OCI-LY3 (cell line): ENCODE data around the gene MROH8.

Experiments
- H2AFZ ChIP-seq: fragments of 200-600, 300-600 bp; shearing (Covaris generic); 2 replicates; pipeline ENCODE4 v1.6.0; 2014; ENCODE audit warnings: antibody characterized with exemption, low read depth, low read length
- H3K27ac ChIP-seq: fragments of 200-600, 300-600 bp; sonication (generic); 2 replicates; pipeline ENCODE4 v1.5.1; 2014; ENCODE audit warnings: mild to moderate bottlenecking, low read length, moderate library complexity, mixed read lengths
- H3K27me3 ChIP-seq: fragments of 200-600, 300-600 bp; sonication (generic); 2 replicates; pipeline ENCODE4 v1.6.1; 2014; ENCODE audit warnings: low read depth, low read length, mixed read lengths
- H3K36me3 ChIP-seq: fragments of 200-600, 300-600 bp; sonication (generic); replicated peaks from 2 replicates; pipeline ENCODE3; 2014; ENCODE audit warnings: low read depth, low read length, mixed read lengths
- H3K4me1 ChIP-seq: fragments of 300-600, 200-600 bp; sonication (generic); 2 replicates; pipeline ENCODE4 v1.6.1; 2014; ENCODE audit warnings: low read length, mixed read lengths
- H3K4me2 ChIP-seq: fragments of 200-600, 300-600 bp; sonication (generic); 2 replicates; pipeline ENCODE4 v1.6.1; 2014; ENCODE audit warnings: low read length, mixed read lengths
- H3K4me3 ChIP-seq: fragments of 300-600, 200-600 bp; sonication (generic); 2 replicates; pipeline ENCODE4 v1.5.1; 2014; ENCODE audit warnings: antibody characterized with exemption, mild to moderate bottlenecking, low read length, moderate library complexity
- H3K79me2 ChIP-seq: fragments of 300-600, 200-600 bp; shearing (Covaris generic); 2 replicates; pipeline ENCODE4 v1.6.1; 2014; ENCODE audit warnings: mild to moderate bottlenecking, low read length, mixed read lengths
- H3K9ac ChIP-seq: fragments of 300-600, 200-600 bp; shearing (Covaris generic); 2 replicates; pipeline ENCODE4 v1.6.0; 2014; ENCODE audit warnings: mild to moderate bottlenecking, low read length, moderate library complexity
- H3K9me3 ChIP-seq: fragments of 200-600, 300-600 bp; shearing (Covaris generic); 2 replicates; pipeline ENCODE4 v1.6.1; 2014; ENCODE audit warnings: low read length, mixed read lengths; ENCODE audit not compliant: insufficient read depth
- H4K20me1 ChIP-seq: fragments of 200-600, 300-600 bp; sonication (generic); 2 replicates; pipeline ENCODE4 v1.6.1; 2016; ENCODE audit warnings: low read length, mixed read lengths; ENCODE audit not compliant: insufficient read depth
- CTCF ChIP-seq: fragments of 200-600, 300-600 bp; sonication (generic); IDR thresholded peaks from 2 replicates; pipeline ENCODE4 v1.5.1; 2014; ENCODE audit warnings: antibody characterized with exemption, low read length, low read depth
- EZH2phosphoT487 ChIP-seq: fragments of 200-600 bp; shearing (Covaris generic); IDR thresholded peaks from 2 replicates; pipeline ENCODE4 v1.6.1; 2018; ENCODE audit warnings: antibody characterized with exemption, mixed run types, low read depth

MROH8 gene

GRCh38 chr20:37102571-37102970, 76.8 kb downstream of the MROH8 start:
- H3K27ac ChIP-seq: no peak overlapping the region
- no peak overlapping the region for H3K9ac ChIP-seq
- no peaks in the 10 kb centered on the region for H3K9me3 ChIP-seq
- H3K4me2 ChIP-seq: no peak overlapping the region
- H3K4me1 ChIP-seq: no peaks in the 10 kb centered on the region
- no peak overlapping the region for H3K4me3 ChIP-seq
- H3K79me2 ChIP-seq: no peaks in the 10 kb centered on the region
- no peaks in the 10 kb centered on the region for H3K27me3 ChIP-seq
- H2AFZ ChIP-seq: no peak overlapping the region
- H3K36me3 ChIP-seq: no peaks in the 10 kb centered on the region
- TF ChIP-seq CTCF (no peak), EZH2phosphoT487 (no peak)
- no peaks in the 10 kb centered on the region for H4K20me1 ChIP-seq

- Histone ChIP-seq H3K36me3 (peaks cover 19% of the 10 kb centered on the region), H3K27ac (peak overlapping the region; percentile 77), H3K9me3 (no peaks in the 10 kb centered on the region), H4K20me1 (peaks cover 3% of the 10 kb centered on the region; the same call in 1 of the 2 replicates), H3K4me3 (peak overlapping the region; percentile 83), H3K4me2 (peak overlapping the region; percentile 78), H3K79me2 (peaks cover 41% of the 10 kb centered on the region), H3K9ac (peak overlapping the region; percentile 95), H2AFZ (peak overlapping the region; percentile 99), H3K27me3 (no peaks in the 10 kb centered on the region), H3K4me1 (peaks cover 34% of the 10 kb centered on the region)
- TF ChIP-seq CTCF (no peak), EZH2phosphoT487 (no peak)
Observed at GRCh38 chr20:37096415-37097041, 82.8 kb downstream of the MROH8 start.

DNA sequence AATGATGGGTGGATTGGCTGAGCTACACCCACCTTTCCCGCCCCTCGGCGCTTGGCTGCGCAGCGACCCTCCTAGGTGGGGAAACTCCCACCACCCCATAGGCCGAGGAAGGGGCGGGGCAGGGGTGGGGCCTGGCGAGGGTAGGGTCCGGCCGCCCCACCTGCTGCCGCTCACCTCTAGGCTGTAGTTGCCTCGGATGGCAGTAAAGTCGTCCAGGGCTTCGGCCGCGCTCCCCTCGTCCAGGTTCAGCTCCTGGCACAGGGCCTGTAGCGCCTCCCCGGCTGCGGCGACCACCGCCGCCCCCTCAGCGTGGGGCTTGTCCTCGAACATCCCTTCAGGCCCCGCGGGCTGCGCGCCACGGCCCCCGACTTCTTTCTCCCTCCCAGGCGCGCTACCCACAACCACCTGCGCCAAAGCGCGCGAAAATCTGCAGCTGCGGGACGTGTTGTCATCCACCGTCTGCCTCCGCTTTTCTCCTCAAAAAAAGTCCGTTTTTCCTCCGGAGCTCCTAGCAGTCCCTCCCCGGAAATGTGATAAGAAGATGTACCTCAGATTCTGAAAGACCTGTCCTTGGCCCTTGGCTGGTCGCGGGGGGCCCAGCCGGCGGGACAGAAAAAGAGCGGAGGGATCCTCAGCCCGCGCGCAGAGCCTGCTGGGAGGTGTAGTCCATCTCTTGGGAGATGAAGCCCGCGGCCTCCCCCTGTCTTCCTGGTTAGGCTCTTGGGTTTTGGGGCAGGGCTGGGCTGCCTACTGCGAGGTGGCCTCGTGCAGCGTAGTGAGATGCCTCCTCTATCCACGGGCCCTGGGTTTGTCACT, 83.5 kb downstream of the MROH8 start, which contains the start of gene RBL1:
Gene RBL1 (minus strand): TSS at position 399 of the 816 bp plus-strand sequence. CDS start 69 bp downstream, at position 330.
- H3K27me3 ChIP-seq: no peaks in the 10 kb centered on the region
- H3K4me1 ChIP-seq: peaks cover 34% of the 10 kb centered on the region
- H3K4me3 ChIP-seq: peak within 1 kb of the TSS; percentile 83
- H3K27ac ChIP-seq: peak within 1 kb of the TSS; percentile 77
- peak within 1 kb of the TSS; percentile 95 for H3K9ac ChIP-seq
- TF ChIP-seq EZH2phosphoT487 (no peak), CTCF (peak; percentile 38)
- peak within 1 kb of the TSS; percentile 78 for H3K4me2 ChIP-seq
- peaks cover 48% of the 10 kb centered on the region for H3K79me2 ChIP-seq
- peaks cover 23% of the 10 kb centered on the region for H3K36me3 ChIP-seq
- H2AFZ ChIP-seq: peak within 1 kb of the TSS; percentile 99
- no peaks in the 10 kb centered on the region for H3K9me3 ChIP-seq
- peaks cover 5% of the 10 kb centered on the region for H4K20me1 ChIP-seq

DNA sequence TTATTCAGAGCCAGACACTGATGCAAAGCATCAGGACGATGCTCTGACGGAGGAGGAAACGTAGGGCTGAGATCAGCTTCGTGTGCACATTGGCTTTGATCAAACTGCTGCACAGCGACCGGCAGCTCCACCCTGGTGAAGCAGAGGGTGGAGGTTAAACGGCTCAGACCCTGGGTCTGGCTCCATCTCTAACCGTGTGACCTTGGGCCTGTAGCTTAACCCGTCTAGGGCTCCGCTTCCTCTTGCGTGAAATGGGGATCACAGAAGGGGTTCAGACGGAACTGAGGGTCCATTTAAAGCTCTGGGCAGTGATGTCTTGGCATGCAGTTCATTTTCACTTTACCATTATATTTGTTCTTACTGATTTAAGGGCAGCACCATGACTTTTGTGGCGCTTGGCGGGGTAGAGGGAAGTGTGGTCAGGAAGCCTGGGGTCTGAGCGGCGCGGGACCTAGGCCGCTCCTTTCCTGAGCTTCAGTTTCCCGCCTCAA, 84.2 kb downstream of the MROH8 start:
- TF ChIP-seq EZH2phosphoT487: no peak
- TF ChIP-seq CTCF: no peak
- Histone ChIP-seq H3K9me3 (no peaks in the 10 kb centered on the region), H3K79me2 (peaks cover 54% of the 10 kb centered on the region), H3K4me2 (peak overlapping the region; percentile 78), H3K4me1 (peaks cover 34% of the 10 kb centered on the region), H4K20me1 (peaks cover 11% of the 10 kb centered on the region), H3K27ac (peak overlapping the region; percentile 77), H3K36me3 (peaks cover 30% of the 10 kb centered on the region), H3K4me3 (peak overlapping the region; percentile 83), H3K9ac (peak overlapping the region; percentile 95), H2AFZ (peak overlapping the region; percentile 40; the same call in 1 of the 2 replicates), H3K27me3 (no peaks in the 10 kb centered on the region)
